Activated CD4-positive, CD25-positive, alpha-beta regulatory T cell treated with anti-CD3 and anti-CD28 coated beads, Interleukin-2, amount 50 U/mL, for 16 hours (primary cell): Measurements from ENCODE around the gene CHRDL1.
"Not testable (repeated sequence)": the region's sequence is repeated elsewhere in the genome, so short reads cannot be mapped to it uniquely, and the experiment has no call there.

Source experiments
- DNase-seq: peaks from one replicate; pipeline ENCODE4 v3.0.0-alpha.2; 2020; ENCODE audit warnings: low read depth, low spot score

Gene CHRDL1

GRCh38 chrX:110665223-110666002 is 130.2 kb downstream of the CHRDL1 start:
- DNase-seq: no peak

- DNase-seq: no peak
Measured at GRCh38 chrX:110657073-110657472, 138.5 kb downstream of the CHRDL1 start.

- DNase-seq: not testable (repeated sequence)
Measured at GRCh38 chrX:110654280-110654679, 141.3 kb downstream of the CHRDL1 start.

GRCh38 chrX:110646386-110646785 is 149.2 kb downstream of the CHRDL1 start:
- no peak for DNase-seq
